Neutrophil (primary cell): Measurements from ENCODE around the gene DOCK9.

Source experiments
- H3K27ac ChIP-seq: fragments of 200-600 bp; sonication (generic); 2 replicates; pipeline ENCODE4 v1.5.1; 2016; ENCODE audit warnings: mild to moderate bottlenecking, moderate library complexity
- H3K27me3 ChIP-seq: fragments of 200-600 bp; sonication (generic); 2 replicates; pipeline ENCODE4 v1.6.0; 2016; ENCODE audit warnings: mild to moderate bottlenecking
- H3K36me3 ChIP-seq: fragments of 200-600 bp; sonication (generic); 2 replicates; pipeline ENCODE4 v1.5.1; 2017
- H3K4me1 ChIP-seq, 2 experiments: fragments of 200-600 bp in 1 of 2; sonication (generic) in 1 of 2; 1 replicate in 1 of 2; 2 replicates in 1 of 2; pipeline versions ENCODE4 v1.5.1 to v1.6.1; 2013 to 2016; ENCODE audit warnings: low read depth in 1 of 2, low read length in 1 of 2, mild to moderate bottlenecking in 1 of 2, moderate library complexity in 1 of 2; ENCODE audit not compliant: control insufficient read depth in 1 of 2, insufficient read depth in 1 of 2
- H3K4me3 ChIP-seq, 2 experiments: fragments of 200-600 bp in 1 of 2; sonication (generic) in 1 of 2; 1 replicate in 1 of 2; 2 replicates in 1 of 2; pipeline ENCODE4 v1.5.1; 2013 to 2016; ENCODE audit warnings: low read depth in 1 of 2, low read length in 1 of 2, mild to moderate bottlenecking in 1 of 2, moderate library complexity in 1 of 2
- H3K9me3 ChIP-seq: fragments of 200-600 bp; sonication (generic); 2 replicates; pipeline ENCODE4 v1.5.1; 2016
- TF ChIP-seq, protein P1 (sequence below): fragments of 200-600 bp; sonication (generic); IDR thresholded peaks from 2 replicates; pipeline ENCODE4 v1.5.1; 2016; ENCODE audit warnings: antibody characterized with exemption

Gene DOCK9

GRCh38 chr13:98977568-98978265, at the start of gene DOCK9:
Gene DOCK9, minus strand, starts transcription at chr13:98978064. Its CDS starts 155 bp downstream, at chr13:98977909.
- peaks cover 95% of the 10 kb centered on the region for H3K27me3 ChIP-seq
- H3K36me3 ChIP-seq = no peaks in the 10 kb centered on the region
- H3K9me3 ChIP-seq = no peaks in the 10 kb centered on the region
- TF ChIP-seq, protein P1, sequence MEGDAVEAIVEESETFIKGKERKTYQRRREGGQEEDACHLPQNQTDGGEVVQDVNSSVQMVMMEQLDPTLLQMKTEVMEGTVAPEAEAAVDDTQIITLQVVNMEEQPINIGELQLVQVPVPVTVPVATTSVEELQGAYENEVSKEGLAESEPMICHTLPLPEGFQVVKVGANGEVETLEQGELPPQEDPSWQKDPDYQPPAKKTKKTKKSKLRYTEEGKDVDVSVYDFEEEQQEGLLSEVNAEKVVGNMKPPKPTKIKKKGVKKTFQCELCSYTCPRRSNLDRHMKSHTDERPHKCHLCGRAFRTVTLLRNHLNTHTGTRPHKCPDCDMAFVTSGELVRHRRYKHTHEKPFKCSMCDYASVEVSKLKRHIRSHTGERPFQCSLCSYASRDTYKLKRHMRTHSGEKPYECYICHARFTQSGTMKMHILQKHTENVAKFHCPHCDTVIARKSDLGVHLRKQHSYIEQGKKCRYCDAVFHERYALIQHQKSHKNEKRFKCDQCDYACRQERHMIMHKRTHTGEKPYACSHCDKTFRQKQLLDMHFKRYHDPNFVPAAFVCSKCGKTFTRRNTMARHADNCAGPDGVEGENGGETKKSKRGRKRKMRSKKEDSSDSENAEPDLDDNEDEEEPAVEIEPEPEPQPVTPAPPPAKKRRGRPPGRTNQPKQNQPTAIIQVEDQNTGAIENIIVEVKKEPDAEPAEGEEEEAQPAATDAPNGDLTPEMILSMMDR = no peak
- H3K4me3 ChIP-seq = no peak within 1 kb of the TSS
- H3K4me1 ChIP-seq = peaks cover 30 to 31% of the 10 kb centered on the region in 2 experiments
- no peak within 1 kb of the TSS for H3K27ac ChIP-seq

GRCh38 chr13:99027260-99027659, 49.4 kb upstream of the DOCK9 start:
- Histone ChIP-seq H3K27ac (no peak overlapping the region), H3K36me3 (no peaks in the 10 kb centered on the region), H3K9me3 (no peaks in the 10 kb centered on the region), H3K4me1 (no peaks in the 10 kb centered on the region), H3K27me3 (peaks cover 100% of the 10 kb centered on the region), H3K4me3 (no peak overlapping the region)
- TF ChIP-seq, protein P1 = no peak

DNA sequence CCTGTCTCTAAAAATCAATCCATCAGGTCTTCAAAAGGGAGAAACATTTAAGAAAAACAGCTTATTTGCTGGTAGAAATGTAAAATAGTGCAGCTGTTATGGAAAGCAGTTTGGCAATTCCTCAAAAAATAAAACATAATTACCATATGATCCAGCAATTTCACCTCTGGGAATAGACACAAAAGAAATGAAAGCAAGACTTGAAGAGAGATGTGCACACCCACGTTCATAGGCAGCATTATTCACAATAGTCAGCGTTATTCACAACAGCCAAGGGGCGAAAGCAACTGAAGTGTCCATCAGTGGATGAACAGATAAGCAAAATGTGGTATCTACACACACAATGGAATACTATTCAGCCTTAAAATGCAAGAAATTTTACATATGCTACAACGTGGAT, 45.1 kb upstream of the DOCK9 start:
- H3K36me3 ChIP-seq = no peaks in the 10 kb centered on the region
- H3K4me1 ChIP-seq = no peaks in the 10 kb centered on the region
- H3K27ac ChIP-seq = no peak overlapping the region
- no peaks in the 10 kb centered on the region for H3K9me3 ChIP-seq
- TF ChIP-seq, protein P1 = no peak
- peaks cover 96% of the 10 kb centered on the region for H3K27me3 ChIP-seq
- no peak overlapping the region for H3K4me3 ChIP-seq

DNA sequence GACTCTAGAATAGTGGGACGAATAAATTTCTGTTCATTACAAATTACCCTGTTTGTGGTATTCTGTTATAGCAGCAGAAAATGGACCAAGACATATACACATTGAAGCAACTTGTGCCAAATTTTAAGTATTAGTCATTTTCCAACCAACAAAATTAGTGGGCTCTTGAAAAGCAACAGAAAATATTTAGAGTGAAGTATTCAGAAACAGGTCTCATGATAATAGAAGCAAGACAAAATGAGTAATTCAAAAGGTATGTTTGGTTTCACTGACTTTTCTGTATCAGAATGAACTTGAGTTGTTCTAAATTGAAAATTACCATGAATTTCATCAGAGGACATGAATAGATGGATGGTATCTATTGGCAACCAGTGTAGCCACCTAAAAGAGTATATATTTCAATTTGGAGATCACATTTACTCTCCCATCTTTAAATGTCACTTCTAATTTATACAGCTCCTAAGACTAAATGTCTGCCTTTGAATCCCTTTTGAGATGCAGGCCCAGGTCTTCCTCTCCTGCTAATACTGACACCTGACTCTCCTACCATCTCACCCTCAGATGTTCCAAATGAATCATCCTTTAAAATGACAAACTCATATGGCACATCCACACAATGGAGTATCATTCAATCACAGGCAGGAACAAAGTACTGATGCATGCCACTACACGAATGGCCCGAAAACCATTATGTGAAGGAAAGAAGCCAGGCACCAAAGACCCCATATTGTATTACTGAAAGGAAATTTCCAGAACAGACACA, 40.7 kb upstream of the DOCK9 start:
- TF ChIP-seq, protein P1 = no peak
- no peak overlapping the region for H3K27ac ChIP-seq
- no peaks in the 10 kb centered on the region for H3K36me3 ChIP-seq
- no peaks in the 10 kb centered on the region for H3K9me3 ChIP-seq
- H3K27me3 ChIP-seq = peaks cover 93% of the 10 kb centered on the region
- no peak overlapping the region for H3K4me3 ChIP-seq
- H3K4me1 ChIP-seq = no peaks in the 10 kb centered on the region

DNA sequence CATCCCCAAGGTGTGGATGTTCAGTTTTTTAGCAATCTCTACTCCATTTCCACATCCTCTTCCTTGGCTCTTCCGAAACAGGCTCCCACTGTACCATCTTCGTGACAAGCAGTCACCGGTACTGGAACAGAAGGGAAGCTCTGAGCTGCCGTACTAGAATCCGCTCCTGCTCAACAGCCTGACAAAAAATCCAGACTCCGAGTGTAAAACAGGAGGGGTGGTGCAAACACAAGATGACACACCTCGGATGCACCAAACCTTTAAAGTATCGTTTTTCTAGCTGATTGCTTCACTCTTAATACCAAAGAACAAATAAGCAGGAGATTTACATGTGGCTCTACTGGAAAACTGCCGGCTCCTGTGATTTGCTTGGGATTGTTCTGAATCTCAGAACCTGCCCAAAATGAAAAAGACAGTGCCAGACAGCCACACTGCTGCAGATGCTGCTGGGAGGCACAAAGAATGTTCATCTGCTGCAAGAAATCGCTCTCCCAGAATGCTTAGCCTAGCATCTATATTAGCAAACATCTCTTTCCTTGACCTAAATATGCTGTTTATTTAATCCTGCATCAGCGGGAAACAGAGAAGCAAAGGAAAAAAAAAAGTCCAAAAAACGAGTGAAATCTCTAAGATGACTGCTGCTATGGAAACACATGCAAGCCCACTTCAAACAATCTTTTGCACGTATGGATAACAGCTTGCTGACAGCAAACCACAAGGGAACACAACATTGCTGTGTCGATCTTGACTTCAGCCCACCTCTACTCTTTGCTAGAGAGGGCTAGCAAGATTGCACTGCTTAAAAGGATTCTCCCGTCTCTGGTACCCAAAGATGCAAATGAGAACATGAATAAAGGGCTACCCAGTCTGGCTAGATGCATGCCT, 38.0 kb upstream of the DOCK9 start:
- Histone ChIP-seq H3K4me3 (no peak overlapping the region), H3K9me3 (no peaks in the 10 kb centered on the region), H3K27me3 (peaks cover 88% of the 10 kb centered on the region), H3K36me3 (no peaks in the 10 kb centered on the region), H3K4me1 (no peaks in the 10 kb centered on the region), H3K27ac (no peak overlapping the region)
- TF ChIP-seq, protein P1 = no peak
